ENCODE data around the gene DDX19B. TPM values are rescaled to one million over a fixed set of nuclear protein-coding genes. Genes with fewer than 3 reads are reported as not detected.

The DDX19B gene
- total and polyA plus RNA-seq, 9 of the 15 experiments (the other 6 are each of a cell fraction or from before 2014, with no cell fraction given) = 7.0 to 32.9 (median 19.3) TPM

DNA sequence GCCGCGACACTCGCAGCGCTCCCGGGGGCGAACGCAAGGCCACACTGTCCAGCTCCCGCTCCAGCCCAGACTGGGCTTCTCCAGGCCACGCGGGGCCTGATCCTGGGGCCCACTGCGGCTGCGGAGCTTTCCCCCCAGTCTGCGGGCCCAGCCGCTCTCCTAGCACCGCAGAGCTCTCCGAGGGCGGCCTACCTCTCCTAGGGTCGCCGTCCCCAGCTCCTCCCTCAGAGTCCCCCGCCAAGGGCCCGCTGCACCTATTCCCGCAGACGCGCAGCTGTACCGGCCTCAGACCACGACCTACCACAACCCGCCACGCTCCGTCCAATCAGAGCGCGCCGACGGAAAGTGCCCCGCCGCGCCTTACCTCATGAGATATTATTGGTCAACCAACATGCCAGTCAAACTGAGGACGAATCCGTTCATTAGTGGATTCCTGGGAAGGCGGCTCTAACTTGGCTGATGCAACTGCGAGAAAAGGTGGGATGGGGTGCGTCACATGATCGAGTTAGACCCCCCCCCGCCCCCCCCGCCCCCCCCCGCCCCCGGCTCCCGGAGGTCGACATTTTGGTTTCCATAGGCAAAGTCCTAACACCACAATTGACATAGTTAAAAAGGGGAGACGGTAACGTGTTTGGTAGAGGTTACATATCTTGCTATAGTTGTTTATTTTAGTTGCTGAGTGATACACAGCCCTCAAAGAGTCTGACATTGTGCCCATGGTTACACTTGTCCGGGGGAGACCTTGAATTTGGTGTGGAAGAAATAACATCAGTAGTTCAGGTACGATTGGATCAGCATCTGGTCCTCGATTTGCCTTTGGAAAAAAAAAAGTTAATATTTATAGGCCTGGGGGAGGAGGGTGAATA is 9.5 kb upstream of the DDX19B start, which contains the start of gene AARS1 (continued):
- TF ChIP-seq MYNN (IDR thresholded peaks at IDR 0.05) = no peak; the same call in 1 of the 2 replicates
- TF ChIP-seq MYNN (CRISPR knock-in tag; IDR thresholded peaks at IDR 0.05) = no peak
- peak; percentile 69 for TF ChIP-seq BRD9 (IDR thresholded peaks at IDR 0.05; ENCODE audit: low read depth, partially characterized antibody)
- peak; percentile 83; the same call in 1 of the 2 replicates for TF ChIP-seq GTF2E2 (tag; IDR thresholded peaks at IDR 0.05)
- no peak; the same call in 1 of the 2 replicates for TF ChIP-seq GABPB2 (CRISPR knock-in tag; conservative IDR thresholded peaks at IDR 0.05)
- TF ChIP-seq, protein P1, sequence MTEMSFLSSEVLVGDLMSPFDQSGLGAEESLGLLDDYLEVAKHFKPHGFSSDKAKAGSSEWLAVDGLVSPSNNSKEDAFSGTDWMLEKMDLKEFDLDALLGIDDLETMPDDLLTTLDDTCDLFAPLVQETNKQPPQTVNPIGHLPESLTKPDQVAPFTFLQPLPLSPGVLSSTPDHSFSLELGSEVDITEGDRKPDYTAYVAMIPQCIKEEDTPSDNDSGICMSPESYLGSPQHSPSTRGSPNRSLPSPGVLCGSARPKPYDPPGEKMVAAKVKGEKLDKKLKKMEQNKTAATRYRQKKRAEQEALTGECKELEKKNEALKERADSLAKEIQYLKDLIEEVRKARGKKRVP (CRISPR knock-in tag; IDR thresholded peaks at IDR 0.05) = peak; percentile 99
- TF ChIP-seq MYC (IDR thresholded peaks at IDR 0.05; ENCODE audit: low read depth, low read length) = peak; percentile 85
- TF ChIP-seq MYC (CRISPR knock-in tag; IDR thresholded peaks at IDR 0.05; ENCODE audit: borderline replicate concordance, low read depth) = peak; percentile 84; the same call in 1 of the 2 replicates
- TF ChIP-seq, protein P2, sequence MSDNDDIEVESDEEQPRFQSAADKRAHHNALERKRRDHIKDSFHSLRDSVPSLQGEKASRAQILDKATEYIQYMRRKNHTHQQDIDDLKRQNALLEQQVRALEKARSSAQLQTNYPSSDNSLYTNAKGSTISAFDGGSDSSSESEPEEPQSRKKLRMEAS (CRISPR knock-in tag; IDR thresholded peaks at IDR 0.05) = peak; percentile 88
- TF ChIP-seq NFXL1 (CRISPR knock-in tag; IDR thresholded peaks at IDR 0.05) = no peak
- no peak for TF ChIP-seq ZNF316 (IDR thresholded peaks at IDR 0.05)
- no peak for TF ChIP-seq CBX5 (IDR thresholded peaks at IDR 0.05; ENCODE audit: borderline replicate concordance, low read depth)
- no peak for TF ChIP-seq ZNF197 (CRISPR knock-in tag; IDR thresholded peaks at IDR 0.05; ENCODE audit: low read depth)
- no peak for TF ChIP-seq RBM17 (IDR thresholded peaks at IDR 0.05; ENCODE audit: borderline replicate concordance, low read depth, low read length)
- no peak for TF ChIP-seq ELF1 (tag; IDR thresholded peaks at IDR 0.05)
- TF ChIP-seq BACH1 (tag; IDR thresholded peaks at IDR 0.05) = peak; percentile 44; the same call in 1 of the 2 replicates
- TF ChIP-seq FOXJ2 (tag; IDR thresholded peaks at IDR 0.05) = peak; percentile 86
- TF ChIP-seq, protein P3, sequence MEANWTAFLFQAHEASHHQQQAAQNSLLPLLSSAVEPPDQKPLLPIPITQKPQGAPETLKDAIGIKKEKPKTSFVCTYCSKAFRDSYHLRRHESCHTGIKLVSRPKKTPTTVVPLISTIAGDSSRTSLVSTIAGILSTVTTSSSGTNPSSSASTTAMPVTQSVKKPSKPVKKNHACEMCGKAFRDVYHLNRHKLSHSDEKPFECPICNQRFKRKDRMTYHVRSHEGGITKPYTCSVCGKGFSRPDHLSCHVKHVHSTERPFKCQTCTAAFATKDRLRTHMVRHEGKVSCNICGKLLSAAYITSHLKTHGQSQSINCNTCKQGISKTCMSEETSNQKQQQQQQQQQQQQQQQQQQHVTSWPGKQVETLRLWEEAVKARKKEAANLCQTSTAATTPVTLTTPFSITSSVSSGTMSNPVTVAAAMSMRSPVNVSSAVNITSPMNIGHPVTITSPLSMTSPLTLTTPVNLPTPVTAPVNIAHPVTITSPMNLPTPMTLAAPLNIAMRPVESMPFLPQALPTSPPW (CRISPR knock-in tag; IDR thresholded peaks at IDR 0.05) = peak; percentile 100
- TF ChIP-seq, protein P4, sequence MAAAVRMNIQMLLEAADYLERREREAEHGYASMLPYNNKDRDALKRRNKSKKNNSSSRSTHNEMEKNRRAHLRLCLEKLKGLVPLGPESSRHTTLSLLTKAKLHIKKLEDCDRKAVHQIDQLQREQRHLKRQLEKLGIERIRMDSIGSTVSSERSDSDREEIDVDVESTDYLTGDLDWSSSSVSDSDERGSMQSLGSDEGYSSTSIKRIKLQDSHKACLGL (CRISPR knock-in tag; IDR thresholded peaks at IDR 0.05; ENCODE audit: borderline replicate concordance, poor library complexity, severe bottlenecking) = no peak
- TF ChIP-seq NFE2L1 (tag; IDR thresholded peaks at IDR 0.05; ENCODE audit: borderline replicate concordance, low read depth) = no peak
- TF ChIP-seq PTBP1 (IDR thresholded peaks at IDR 0.05; ENCODE audit: low read depth, low read length) = no peak
- TF ChIP-seq PCBP2 (IDR thresholded peaks at IDR 0.05; ENCODE audit: low read depth, low read length, poor library complexity, severe bottlenecking) = no peak
- peak; percentile 92 for TF ChIP-seq RB1 (IDR thresholded peaks at IDR 0.05; ENCODE audit: low read depth)
- 0 out of 2 replicates have a peak, but pooled peaks have one; percentile 65 for TF ChIP-seq ELF2 (CRISPR knock-in tag; IDR thresholded peaks at IDR 0.05)
- TF ChIP-seq ZNF133 (CRISPR knock-in tag; IDR thresholded peaks at IDR 0.05) = no peak
- no peak for TF ChIP-seq KLF6 (CRISPR knock-in tag; IDR thresholded peaks at IDR 0.05; ENCODE audit: borderline replicate concordance)

All from K562 (cell line).